H1 (cell line): ENCODE data around the gene MATR3. TPM values are rescaled to one million over a fixed set of nuclear protein-coding genes. Genes with fewer than 3 reads are reported as not detected.

Experiments used
- CTCF ChIA-PET: fragments of 300-600 bp; sonication (Branson Sonifier 250); formaldehyde crosslinking; loops from one replicate; lab custom pipeline; 2021; ENCODE audit not compliant: partially characterized antibody; lab: Charles Lee
- POLR2A ChIA-PET: fragments of 300-600 bp; sonication (Branson Sonifier 250); formaldehyde crosslinking; loops from one replicate; lab custom pipeline; 2021; ENCODE audit warnings: inconsistent platforms; ENCODE audit not compliant: partially characterized antibody; lab: Charles Lee
- DNase-seq, 2 experiments: peaks; one replicate each; pipeline versions ENCODE4 v3.0.0 to v3.0.0-alpha.2; 2010 to 2022; ENCODE audit warnings: low spot score in 2 of 2, low read depth in 1 of 2, mixed read lengths in 1 of 2
- FAIRE-seq: peaks from 2 replicates; lab custom pipeline; 2011; peaks lifted over from hg19 to GRCh38; lab: Jason Lieb, UNC
- H2AFZ ChIP-seq: 2 replicates; pipeline ENCODE4 v1.8.1; 2012; ENCODE audit warnings: low read length, inconsistent platforms
- H2AK5ac ChIP-seq: 2 replicates; pipeline ENCODE4 v1.6.1; 2013; ENCODE audit warnings: low read depth, low read length
- H2BK120ac ChIP-seq: replicated peaks from 2 replicates; pipeline ENCODE3; 2013; ENCODE audit warnings: low read depth, low read length, inconsistent platforms
- H2BK12ac ChIP-seq: 2 replicates; pipeline ENCODE4 v1.6.1; 2013; ENCODE audit warnings: low read depth, low read length
- H2BK15ac ChIP-seq: 2 replicates; pipeline ENCODE4 v1.6.1; 2013; ENCODE audit warnings: low read length
- H2BK20ac ChIP-seq: 2 replicates; pipeline ENCODE4 v1.6.1; 2013; ENCODE audit warnings: low read length
- H2BK5ac ChIP-seq: 2 replicates; pipeline ENCODE4 v1.6.1; 2013; ENCODE audit warnings: low read depth, low read length
- H3K14ac ChIP-seq: 2 replicates; pipeline ENCODE4 v1.6.1; 2013; ENCODE audit warnings: inconsistent platforms; ENCODE audit not compliant: insufficient read length
- H3K18ac ChIP-seq: 2 replicates; pipeline ENCODE4 v1.6.1; 2013; ENCODE audit warnings: low read length; ENCODE audit errors: extremely low read depth
- H3K23ac ChIP-seq: 2 replicates; pipeline ENCODE4 v1.6.1; 2013; ENCODE audit warnings: inconsistent platforms; ENCODE audit not compliant: insufficient read length
- H3K23me2 ChIP-seq: 2 replicates; pipeline ENCODE4 v1.6.1; 2013; ENCODE audit warnings: low read depth, low read length
- H3K27ac ChIP-seq: 2 replicates; pipeline ENCODE4 v1.6.1; 2011; ENCODE audit warnings: low read depth, low read length, inconsistent platforms
- H3K27me3 ChIP-seq, 4 experiments: replicated peaks in 1 of 4; 1 replicate in 1 of 4; 2 replicates in 3 of 4; pipeline versions ENCODE4 v1.6.1 to v1.8.1; 2011 to 2013; ENCODE audit warnings: low read length in 3 of 4, mild to moderate bottlenecking in 3 of 4, inconsistent platforms in 2 of 4, mixed read lengths in 2 of 4, moderate library complexity in 1 of 4; ENCODE audit not compliant: control insufficient read depth in 3 of 4, insufficient read depth in 3 of 4; ENCODE audit errors: extremely low read depth in 1 of 4
- H3K36me3 ChIP-seq, 4 experiments: 2 replicates each; pipeline versions ENCODE4 v1.6.1 to v1.8.1; 2011 to 2013; ENCODE audit warnings: mild to moderate bottlenecking in 4 of 4, low read length in 3 of 4, moderate library complexity in 2 of 4, control low read depth in 1 of 4, inconsistent platforms in 1 of 4; ENCODE audit not compliant: insufficient read depth in 4 of 4, control insufficient read depth in 2 of 4
- H3K4ac ChIP-seq: replicated peaks from 2 replicates; pipeline ENCODE3; 2013; ENCODE audit warnings: low read length, low read depth, mixed read lengths, inconsistent platforms; ENCODE audit not compliant: insufficient read length
- H3K4me1 ChIP-seq, 4 experiments: replicated peaks in 1 of 4; 1 replicate in 1 of 4; 2 replicates in 3 of 4; pipeline versions ENCODE4 v1.6.1 to v1.8.1; 2011 to 2013; ENCODE audit warnings: low read length in 3 of 4, inconsistent platforms in 2 of 4, mixed read lengths in 1 of 4; ENCODE audit not compliant: insufficient read depth in 4 of 4, control insufficient read depth in 3 of 4
- H3K4me2 ChIP-seq, 2 experiments: 2 replicates each; pipeline versions ENCODE4 v1.6.1 to v1.8.1; 2011 to 2013; ENCODE audit warnings: low read depth in 2 of 2, low read length in 2 of 2, control low read depth in 1 of 2, inconsistent platforms in 1 of 2, mild to moderate bottlenecking in 1 of 2; ENCODE audit not compliant: insufficient read depth in 1 of 2
- H3K4me3 ChIP-seq, 4 experiments: fragments of 200-600, 300-600 bp in 1 of 4; sonication (generic), shearing (Covaris generic), sonication (Bioruptor Twin) in 1 of 4; 2 replicates each; pipeline versions ENCODE4 v1.5.1 to v1.8.1; 2011 to 2016; ENCODE audit warnings: low read length in 4 of 4, low read depth in 3 of 4, control low read depth in 2 of 4, inconsistent platforms in 2 of 4, mild to moderate bottlenecking in 2 of 4, mixed read lengths in 1 of 4, moderate library complexity in 1 of 4; ENCODE audit not compliant: insufficient read depth in 2 of 4; ENCODE audit errors: extremely low read depth in 1 of 4
- H3K56ac ChIP-seq: replicated peaks from 2 replicates; pipeline ENCODE3; 2013; ENCODE audit warnings: low read depth, mild to moderate bottlenecking, mixed read lengths, low read length, inconsistent platforms; ENCODE audit not compliant: insufficient read length
- H3K79me1 ChIP-seq: 2 replicates; pipeline ENCODE4 v1.6.1; 2013; ENCODE audit warnings: low read depth, low read length, control low read depth
- H3K79me2 ChIP-seq, 2 experiments: 2 replicates each; pipeline versions ENCODE4 v1.6.1 to v1.8.1; 2012 to 2013; ENCODE audit warnings: low read length in 2 of 2, mild to moderate bottlenecking in 2 of 2, inconsistent platforms in 1 of 2; ENCODE audit not compliant: insufficient read depth in 2 of 2, control insufficient read depth in 1 of 2
- H3K9ac ChIP-seq, 4 experiments: replicated peaks in 1 of 4; 1 replicate in 1 of 4; 2 replicates in 3 of 4; pipeline versions ENCODE4 v1.6.1 to v1.8.1; 2011 to 2013; ENCODE audit warnings: low read depth in 3 of 4, low read length in 3 of 4, control low read depth in 2 of 4, mild to moderate bottlenecking in 2 of 4, moderate library complexity in 2 of 4, inconsistent platforms in 1 of 4; ENCODE audit errors: extremely low read depth in 1 of 4
- H3K9me3 ChIP-seq, 2 experiments: 2 replicates each; pipeline versions ENCODE4 v1.6.1 to v1.8.1; 2012 to 2013; ENCODE audit warnings: mild to moderate bottlenecking in 2 of 2, moderate library complexity in 2 of 2, control low read depth in 1 of 2, inconsistent platforms in 1 of 2, low read depth in 1 of 2, low read length in 1 of 2, mixed read lengths in 1 of 2; ENCODE audit not compliant: insufficient read depth in 2 of 2
- H4K20me1 ChIP-seq, 2 experiments: replicated peaks in 1 of 2; 2 replicates each; pipeline versions ENCODE3 to v1.8.1; 2011 to 2013; ENCODE audit warnings: inconsistent platforms in 2 of 2, low read length in 2 of 2, mild to moderate bottlenecking in 1 of 2; ENCODE audit not compliant: insufficient read depth in 2 of 2, control insufficient read depth in 1 of 2
- H4K5ac ChIP-seq: 2 replicates; pipeline ENCODE4 v1.6.1; 2013; ENCODE audit warnings: low read length, low read depth, mixed read lengths, inconsistent platforms; ENCODE audit not compliant: insufficient read length
- H4K8ac ChIP-seq: 2 replicates; pipeline ENCODE4 v1.8.0; 2013; ENCODE audit warnings: mild to moderate bottlenecking, moderate library complexity, low read length, inconsistent platforms; ENCODE audit not compliant: insufficient read depth; ENCODE audit errors: extremely low read depth
- H4K91ac ChIP-seq: replicated peaks from 2 replicates; pipeline ENCODE3; 2013; ENCODE audit warnings: low read length, mixed read lengths, inconsistent platforms; ENCODE audit not compliant: insufficient read length
- CEBPB ChIP-seq: IDR thresholded peaks from 2 replicates; pipeline ENCODE4 v1.6.1; 2012; ENCODE audit warnings: low read depth, low read length
- FOSL1 ChIP-seq: IDR thresholded peaks from 2 replicates; pipeline ENCODE4 v1.6.1; 2011; ENCODE audit warnings: mild to moderate bottlenecking, low read depth, low read length, moderate library complexity; ENCODE audit not compliant: insufficient read depth
- POLR2A ChIP-seq, 2 experiments: IDR thresholded peaks; 1 replicate in 1 of 2; 2 replicates in 1 of 2; pipeline ENCODE4 v1.6.1; 2011; ENCODE audit warnings: low read depth in 2 of 2, low read length in 2 of 2, mild to moderate bottlenecking in 2 of 2; ENCODE audit errors: control extremely low read depth in 1 of 2
- POLR2AphosphoS5 ChIP-seq: IDR thresholded peaks from 2 replicates; pipeline ENCODE4 v1.6.1; 2011; ENCODE audit warnings: low read depth, low read length
- SP2 ChIP-seq: IDR thresholded peaks from 2 replicates; pipeline ENCODE4 v1.6.1; 2012; ENCODE audit warnings: mild to moderate bottlenecking, low read length, inconsistent platforms
- TAF1 ChIP-seq: IDR thresholded peaks from 2 replicates; pipeline ENCODE4 v1.6.1; 2011; ENCODE audit warnings: mild to moderate bottlenecking, low read depth, low read length
- YY1 ChIP-seq: IDR thresholded peaks from 2 replicates; pipeline ENCODE4 v1.6.1; 2011; ENCODE audit warnings: low read depth, mild to moderate bottlenecking, low read length
- WGBS, 2 experiments: shearing (Covaris generic) in 1 of 2; methylation state at CpG; one replicate each; pipeline versions ENCODE4 v1.1.6 to v1.1.7; 2013 to 2015; ENCODE audit warnings: low lambda C conversion rate in 2 of 2, mixed read lengths in 2 of 2, inconsistent platforms in 1 of 2, low coverage in 1 of 2, missing lambda C conversion rate in 1 of 2; ENCODE audit not compliant: insufficient replicate concordance in 2 of 2, insufficient coverage in 1 of 2, insufficient read length in 1 of 2; ENCODE audit errors: extremely low coverage in 1 of 2, missing lambda C conversion rate in 1 of 2; 5-methylcytosine and 5-hydroxymethylcytosine counted together
- polyA plus RNA-seq, 7 experiments: library from polyadenylated mRNA; depleted of rRNA in 3 of 7; stranded (reverse) in 5 of 7; unstranded in 2 of 7; fragments of >200 nt in 5 of 7; fragments of 200-250 nt in 2 of 7; gene quantifications; 1 replicate in 5 of 7; 2 replicates in 1 of 7; 4 replicates in 1 of 7; pipeline versions ENCODE4 v1.2.1 to v1.2.3, GENCODE V29; 2011 to 2013; ENCODE audit warnings: missing spikeins in 2 of 7, mixed read lengths in 2 of 7
- total RNA-seq: library from RNA; stranded (reverse); fragmentation: NEBNext Ultra II Directional; extraction: Animal tissue kit (Norgen Biotek cat#: 25700); gene quantifications from 2 replicates; pipeline ENCODE4 v1.2.1, GENCODE V29; 2021

The MATR3 gene
- total and polyA plus RNA-seq, 2 of the 8 experiments (the other 6 are each of a cell fraction or from before 2014, with no cell fraction given), result 116 to 389 TPM

DNA sequence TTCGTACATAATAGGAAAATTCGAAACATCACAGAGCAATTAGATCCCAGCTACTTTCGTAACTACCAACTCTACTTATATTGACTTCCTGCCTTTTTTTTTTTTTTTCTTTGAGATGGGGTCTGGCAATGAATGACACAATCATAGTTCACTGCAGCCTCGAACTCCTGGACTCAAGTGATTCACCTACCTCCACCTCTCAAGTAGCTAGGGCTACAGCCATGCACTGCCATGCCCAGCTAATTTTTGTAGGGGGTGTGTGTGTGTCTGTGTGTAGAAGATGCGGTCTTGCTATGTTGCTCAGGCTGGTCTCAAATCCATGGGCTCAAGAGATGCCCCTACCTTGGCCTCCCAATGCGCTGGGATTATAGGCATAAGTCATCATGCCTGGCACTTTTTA, 42.3 kb downstream of the MATR3 start:
- Histone ChIP-seq H4K5ac (no peak overlapping the region), H2BK5ac (no peak overlapping the region), H4K20me1 (peaks cover 4 to 14% of the 10 kb centered on the region in 2 experiments), H3K4me3 (no peak overlapping the region), H2AK5ac (no peak overlapping the region), H3K14ac (no peak overlapping the region), H3K79me2 (0 out of 4 replicates have a peak, but pooled peaks cover 0 to 5% of the 10 kb centered on the region in 2 experiments), H3K23ac (no peak overlapping the region), H3K23me2 (no peaks in the 10 kb centered on the region), H3K18ac (no peak overlapping the region), H3K79me1 (no peaks in the 10 kb centered on the region), H2BK120ac (no peak overlapping the region), H3K36me3 (peaks cover 2 to 17% (median 8%) of the 10 kb centered on the region in 4 experiments), H2AFZ (no peak overlapping the region), H3K9me3 (no peaks in the 10 kb centered on the region), H2BK20ac (no peak overlapping the region), H2BK15ac (no peak overlapping the region), H4K8ac (peak overlapping the region; percentile 18; the same call in 1 of the 2 replicates), H2BK12ac (no peak overlapping the region), H4K91ac (no peak overlapping the region), H3K4ac (no peak overlapping the region), H3K27ac (no peak overlapping the region), H3K9ac (no peak overlapping the region), H3K4me2 (no peak overlapping the region), H3K27me3 (no peaks in the 10 kb centered on the region), H3K4me1 (no peaks in the 10 kb centered on the region), H3K56ac (no peak overlapping the region)
- FAIRE-seq (no peak), DNase-seq (no peak)
- 85% methylated on average over 6 of the region's 6 CpGs; no CpG with 5 or more reads in 1 of the 2 experiments for WGBS, 2 experiments
- TF ChIP-seq SP2 (no peak), TAF1 (no peak), POLR2A (IDR thresholded peaks at IDR 0.05; ENCODE audit: control extremely low read depth in 1 of 2, low read depth in 2 of 2, low read length in 2 of 2) (peak in 1 of 2 experiments; percentile 19; a peak in 2 of 3 replicates), YY1 (no peak), FOSL1 (no peak), CEBPB (no peak), POLR2AphosphoS5 (peak; percentile 51)
- ChIA-PET CTCF (interaction anchor here (0.6 to 1.1 kb wide), 3 partner anchors 15 to 1282 kb away, joined by 3 read pairs; no protein-coding TSS in a partner anchor), POLR2A (interaction anchor here (0.7 to 8.8 kb wide), 10 partner anchors 8 to 352 kb away, joined by 3 to 163 read pairs (median 6); partner anchors contain the start of genes MATR3 and SPATA24)
